Renal cortex interstitium (tissue), 11 donors: ENCODE measurements around the gene SH2D2A. TPM values are rescaled to one million over a fixed set of nuclear protein-coding genes. Genes with fewer than 3 reads are reported as not detected.

Experiments
- DNase-seq, 11 donors: peaks; one replicate each; pipeline ENCODE4 v3.0.0-alpha.2; 2013; ENCODE audit warnings: low read depth in 9 of 11, low spot score in 4 of 11; ENCODE audit errors: extremely low read depth in 1 of 11
- polyA plus RNA-seq, 3 donors: library from polyadenylated mRNA; unstranded; fragments of 120-200 nt; gene quantifications; one replicate each; pipeline ENCODE4 v1.2.1, GENCODE V29; 2013; ENCODE audit not compliant: insufficient read length in 3 of 3

The SH2D2A gene
- polyA plus RNA-seq, 3 donors = 0.47 to 1.5 (median 0.62) TPM

DNA sequence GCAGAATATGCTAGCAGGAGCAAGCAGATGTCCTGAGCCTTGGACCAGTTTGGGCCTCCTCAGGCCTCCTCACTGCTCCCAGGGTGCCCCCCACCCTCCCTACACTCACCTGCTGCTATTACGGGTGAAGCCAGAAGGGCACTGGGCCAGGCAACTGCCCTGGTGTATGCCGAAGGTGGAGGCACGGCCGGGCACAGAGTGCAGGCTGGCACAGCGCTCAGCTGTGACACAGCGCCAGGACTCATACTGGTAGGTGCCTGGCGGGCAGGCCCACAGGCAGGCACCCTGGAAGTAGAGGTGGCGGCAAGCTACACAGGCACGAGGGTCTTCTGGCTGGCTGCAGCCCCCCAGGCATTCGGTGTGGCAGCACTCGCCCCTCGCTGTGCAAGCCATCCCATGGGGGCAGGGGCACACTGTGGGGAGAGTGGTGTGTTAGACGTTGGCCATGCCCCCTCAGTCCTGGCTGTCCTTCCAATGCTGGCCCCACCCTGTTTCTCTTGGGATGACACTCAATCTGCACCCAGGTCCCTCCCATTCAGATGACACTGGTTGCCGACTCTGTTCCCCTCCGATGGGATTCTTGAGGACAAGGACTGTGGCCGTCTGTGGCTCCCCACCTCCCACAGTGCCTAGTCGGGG, 35.2 kb upstream of the SH2D2A start:
- no peak for DNase-seq

DNA sequence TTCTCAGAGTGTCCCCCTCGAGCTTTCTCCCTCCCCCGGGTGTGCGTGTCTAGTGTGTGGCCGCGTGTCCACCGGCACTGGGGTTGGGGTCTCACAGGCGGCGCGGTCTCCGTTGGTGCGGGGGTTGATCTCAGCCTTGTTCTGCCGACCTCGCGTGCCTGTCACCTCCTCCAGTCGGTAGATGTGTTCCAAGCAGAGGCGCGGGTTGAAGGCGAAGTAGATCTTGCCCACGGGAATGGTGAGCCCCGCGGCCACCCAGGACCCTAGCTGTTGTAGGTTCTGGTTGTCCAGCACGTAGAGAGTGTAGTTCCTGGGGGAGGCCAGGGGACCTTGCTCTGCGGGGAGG, 32.5 kb upstream of the SH2D2A start:
- DNase-seq = no peak

DNA sequence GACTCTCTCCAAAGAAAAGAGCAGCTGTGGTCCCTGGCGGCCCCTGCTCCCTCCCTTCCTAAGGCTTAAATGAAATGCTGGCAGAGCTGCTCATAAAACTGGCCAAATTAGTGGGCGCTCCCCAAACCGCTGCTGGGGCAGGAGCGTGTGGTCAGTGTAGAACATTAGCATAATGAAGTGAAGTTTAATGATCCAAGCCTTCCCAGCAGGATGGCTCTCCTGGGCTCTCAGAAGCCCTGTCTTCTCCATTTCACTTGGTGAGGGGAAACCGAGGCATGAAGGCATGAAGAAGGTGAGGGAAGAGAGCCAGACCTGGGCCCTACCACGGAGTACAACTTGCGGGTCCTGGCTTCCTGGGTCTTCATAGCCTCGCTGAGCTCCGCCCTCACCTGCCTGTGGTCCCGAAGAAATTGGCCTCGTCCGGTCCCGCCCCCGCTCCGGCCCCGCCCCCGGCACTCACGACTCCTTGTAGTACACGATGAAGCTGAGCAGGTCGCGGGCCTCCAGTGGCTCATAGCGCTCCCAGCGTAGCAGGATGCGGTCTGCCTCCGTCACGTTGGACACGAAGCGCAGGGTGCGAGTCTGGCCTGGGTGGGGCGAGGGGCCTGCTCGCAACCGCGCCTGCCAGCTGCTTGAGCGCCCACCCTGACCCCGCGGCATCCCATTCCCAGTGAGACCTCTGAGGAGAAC, 32.0 kb upstream of the SH2D2A start:
- peak in 1 of 11 donors; percentile 32 for DNase-seq

- DNase-seq = no peak
These were observed 31.2 kb upstream of the SH2D2A start for GRCh38 chr1:156847591-156848460.

GRCh38 chr1:156846643-156847042, 30.0 kb upstream of the SH2D2A start:
- DNase-seq = no peak

- DNase-seq = no peak
These were observed 29.4 kb upstream of the SH2D2A start for GRCh38 chr1:156845953-156846545.

GRCh38 chr1:156845055-156845952, 28.7 kb upstream of the SH2D2A start:
- no peak for DNase-seq

- DNase-seq = no peak
These were observed 28.0 kb upstream of the SH2D2A start for GRCh38 chr1:156844638-156845037.

- DNase-seq = no peak
These were observed 27.5 kb upstream of the SH2D2A start for GRCh38 chr1:156844102-156844501.

- no peak for DNase-seq
These were observed 26.1 kb upstream of the SH2D2A start for GRCh38 chr1:156842618-156843300.

GRCh38 chr1:156841295-156841855, 24.7 kb upstream of the SH2D2A start:
- no peak for DNase-seq

DNA sequence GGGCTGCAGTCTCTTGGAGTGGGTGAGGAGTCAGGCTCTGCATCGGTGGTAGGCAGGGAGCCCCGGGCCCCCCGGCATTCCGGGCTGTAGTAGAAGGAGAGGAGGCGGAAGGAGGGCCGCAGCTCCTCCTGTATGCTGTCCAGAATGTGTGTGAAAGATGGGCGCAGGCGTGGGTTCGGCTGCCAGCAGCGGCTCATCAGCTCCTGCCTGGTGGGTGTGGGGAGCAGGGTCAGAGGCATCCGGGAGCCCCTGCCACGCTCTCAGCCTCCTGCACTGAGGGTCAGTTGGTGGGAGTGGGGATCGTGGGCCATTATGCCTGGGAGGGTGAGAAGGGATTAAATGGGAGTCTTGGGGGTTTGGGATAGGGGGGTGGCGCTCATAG, 24.2 kb upstream of the SH2D2A start:
- no peak for DNase-seq

- DNase-seq = no peak
These were observed 23.7 kb upstream of the SH2D2A start for GRCh38 chr1:156840186-156840897.

- no peak for DNase-seq
These were observed 22.9 kb upstream of the SH2D2A start for GRCh38 chr1:156839426-156840109.

- DNase-seq = no peak
These were observed 22.3 kb upstream of the SH2D2A start for GRCh38 chr1:156838972-156839371.

DNA sequence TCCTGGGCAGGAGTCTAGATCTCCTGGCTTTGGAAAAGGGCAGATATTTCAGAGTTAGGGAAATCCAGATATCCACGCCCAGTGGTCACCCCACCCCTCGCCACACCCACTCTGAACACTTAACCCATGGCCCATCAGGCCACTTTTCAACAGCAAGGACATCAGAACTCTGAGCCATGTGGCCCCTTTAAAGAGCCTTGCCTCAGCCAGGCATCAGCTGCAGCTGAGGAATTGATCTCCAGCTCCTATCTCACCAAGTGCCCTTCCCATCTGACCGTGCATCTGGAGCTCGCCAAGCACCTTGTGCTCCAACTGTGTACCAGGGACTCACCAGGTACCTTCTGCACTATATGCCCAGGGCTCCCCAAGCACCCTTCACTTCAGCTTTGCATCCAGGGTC, 20.2 kb upstream of the SH2D2A start:
- no peak for DNase-seq
